Prostate gland (tissue), 2 donors: ENCODE measurements around the gene OR2M7.
"Not testable (repeated sequence)": the region's sequence is repeated elsewhere in the genome, so short reads cannot be mapped to it uniquely, and the experiment has no call there.

Source experiments
- CTCF ChIP-seq, 4 experiments: fragments of 200-600 bp in 2 of 4; fragments of 450-650 bp in 2 of 4; sonication (generic) in 2 of 4; IDR thresholded peaks; 1 replicate in 3 of 4; 2 replicates in 1 of 4; pipeline ENCODE4 v1.5.1; 2016 to 2019; ENCODE audit warnings: antibody characterized with exemption in 4 of 4, mild to moderate bottlenecking in 2 of 4, moderate library complexity in 2 of 4
- POLR2AphosphoS5 ChIP-seq: sonication (generic); formaldehyde crosslinking; IDR thresholded peaks from one replicate; pipeline ENCODE4 v1.6.1; 2017; ENCODE audit warnings: antibody characterized with exemption

DNA sequence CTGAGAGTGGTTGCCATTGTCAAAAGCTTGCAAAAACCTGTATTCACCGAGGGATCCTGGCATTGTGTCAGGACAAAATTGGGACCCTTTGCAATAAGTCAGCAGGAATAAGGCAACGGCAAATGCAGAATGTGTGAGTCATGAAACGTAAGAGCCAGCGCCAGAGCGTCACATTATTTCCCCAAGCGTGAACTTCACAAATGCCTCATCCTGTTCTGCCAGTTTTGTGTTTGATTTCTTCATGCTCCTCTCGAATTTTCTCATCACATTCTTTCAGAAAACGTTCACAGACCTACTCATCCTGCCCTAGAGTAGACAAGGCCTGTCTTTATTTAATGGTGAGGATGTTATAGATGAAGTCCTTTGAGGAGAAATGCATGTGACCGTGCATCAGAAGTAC lies 18.7 kb downstream of the OR2M7 start:
- TF ChIP-seq CTCF (IDR thresholded peaks at IDR 0.05); POLR2AphosphoS5: not testable (repeated sequence)
